Esophagus muscularis mucosa (tissue), 3 donors: ENCODE data around the gene NPAS1.
A peak's percentile ranks its signal among the peaks of the same experiment; 100 is the strongest.

Experiments
- POLR2AphosphoS5 ChIP-seq, 2 donors: sonication (generic); formaldehyde crosslinking; IDR thresholded peaks; one replicate each; pipeline ENCODE4 v1.6.1; 2017; ENCODE audit warnings: antibody characterized with exemption in 2 of 2
- TF ChIP-seq, protein P1 (sequence below), 3 experiments: fragments of 200-600 bp in 2 of 3; fragments of 450-650 bp in 1 of 3; sonication (generic) in 2 of 3; IDR thresholded peaks; one replicate each; pipeline ENCODE4 v1.5.1; 2017 to 2019; ENCODE audit warnings: antibody characterized with exemption in 3 of 3, mild to moderate bottlenecking in 2 of 3, moderate library complexity in 1 of 3

DNA sequence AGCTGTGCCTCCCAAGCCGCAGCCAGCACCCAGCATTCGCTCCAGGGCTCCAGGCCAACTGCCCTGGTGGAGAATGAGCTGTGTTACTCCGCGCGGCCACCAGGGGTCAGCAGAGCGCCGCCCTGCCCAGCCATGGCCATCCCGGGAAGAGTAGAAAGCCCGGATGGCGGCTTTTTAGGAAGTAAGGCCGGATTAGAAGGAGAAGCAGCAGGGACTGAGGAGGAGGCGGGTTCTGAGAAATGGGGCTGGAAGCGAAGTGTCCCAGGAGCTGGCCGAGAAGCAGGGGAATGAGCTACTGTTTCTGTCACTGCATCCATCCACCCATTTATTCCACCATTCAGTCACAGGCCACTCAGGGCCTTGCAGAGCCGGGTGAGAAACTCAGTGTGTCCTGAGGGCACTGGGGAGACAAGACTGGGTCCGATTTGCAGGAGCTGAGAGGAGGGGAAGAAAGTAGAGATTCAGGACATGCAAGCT, 6.6 kb upstream of the NPAS1 start:
- TF ChIP-seq, protein P1, sequence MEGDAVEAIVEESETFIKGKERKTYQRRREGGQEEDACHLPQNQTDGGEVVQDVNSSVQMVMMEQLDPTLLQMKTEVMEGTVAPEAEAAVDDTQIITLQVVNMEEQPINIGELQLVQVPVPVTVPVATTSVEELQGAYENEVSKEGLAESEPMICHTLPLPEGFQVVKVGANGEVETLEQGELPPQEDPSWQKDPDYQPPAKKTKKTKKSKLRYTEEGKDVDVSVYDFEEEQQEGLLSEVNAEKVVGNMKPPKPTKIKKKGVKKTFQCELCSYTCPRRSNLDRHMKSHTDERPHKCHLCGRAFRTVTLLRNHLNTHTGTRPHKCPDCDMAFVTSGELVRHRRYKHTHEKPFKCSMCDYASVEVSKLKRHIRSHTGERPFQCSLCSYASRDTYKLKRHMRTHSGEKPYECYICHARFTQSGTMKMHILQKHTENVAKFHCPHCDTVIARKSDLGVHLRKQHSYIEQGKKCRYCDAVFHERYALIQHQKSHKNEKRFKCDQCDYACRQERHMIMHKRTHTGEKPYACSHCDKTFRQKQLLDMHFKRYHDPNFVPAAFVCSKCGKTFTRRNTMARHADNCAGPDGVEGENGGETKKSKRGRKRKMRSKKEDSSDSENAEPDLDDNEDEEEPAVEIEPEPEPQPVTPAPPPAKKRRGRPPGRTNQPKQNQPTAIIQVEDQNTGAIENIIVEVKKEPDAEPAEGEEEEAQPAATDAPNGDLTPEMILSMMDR (IDR thresholded peaks at IDR 0.05) = peak in 2 of 3 experiments; percentile 91 to 99
- TF ChIP-seq POLR2AphosphoS5 (IDR thresholded peaks at IDR 0.05) = peak; percentile 27 to 70
